Keratinocyte (primary cell): ENCODE data around the gene RNF212B. TPM values are rescaled to one million over a fixed set of nuclear protein-coding genes. Genes with fewer than 3 reads are reported as not detected.

Experiments
- DNase-seq: peaks from one replicate; pipeline ENCODE4 v3.0.0-alpha.2; 2011; ENCODE audit warnings: low read depth, missing footprints, low spot score
- FAIRE-seq: peaks from 2 replicates; lab custom pipeline; 2011; peaks lifted over from hg19 to GRCh38; lab: Jason Lieb, UNC
- H2AFZ ChIP-seq: 2 replicates; pipeline ENCODE4 v1.6.0; 2012; ENCODE audit warnings: low read length, control low read depth, inconsistent platforms; ENCODE audit not compliant: control insufficient read depth
- H3K27ac ChIP-seq: 2 replicates; pipeline ENCODE4 v1.5.1; 2011; ENCODE audit warnings: low read length; ENCODE audit not compliant: control insufficient read depth, insufficient read depth
- H3K27me3 ChIP-seq: 3 replicates; pipeline ENCODE4 v1.6.0; 2011; ENCODE audit warnings: low read length; ENCODE audit not compliant: control insufficient read depth, insufficient read depth; ENCODE audit errors: extremely low read depth
- H3K36me3 ChIP-seq, 2 experiments: 2 replicates in 1 of 2; 3 replicates in 1 of 2; pipeline ENCODE4 v1.5.1; 2011; ENCODE audit warnings: low read length in 2 of 2, mild to moderate bottlenecking in 1 of 2; ENCODE audit not compliant: control insufficient read depth in 2 of 2, insufficient read depth in 2 of 2; ENCODE audit errors: extremely low read depth in 1 of 2
- H3K4me1 ChIP-seq: 3 replicates; pipeline ENCODE4 v1.5.1; 2011; ENCODE audit warnings: low read length; ENCODE audit not compliant: control insufficient read depth, insufficient read depth; ENCODE audit errors: extremely low read depth
- H3K4me2 ChIP-seq: 3 replicates; pipeline ENCODE4 v1.6.0; 2011; ENCODE audit warnings: low read depth, low read length; ENCODE audit not compliant: control insufficient read depth, insufficient read depth; ENCODE audit errors: extremely low read depth
- H3K4me3 ChIP-seq, 3 experiments: fragments of 200-600 bp in 1 of 3; sonication (generic) in 1 of 3; 2 replicates in 2 of 3; 3 replicates in 1 of 3; pipeline ENCODE4 v1.5.1; 2011 to 2016; ENCODE audit warnings: low read length in 3 of 3, mild to moderate bottlenecking in 3 of 3, control low read depth in 2 of 3, inconsistent platforms in 1 of 3, low read depth in 1 of 3, mixed read lengths in 1 of 3, mixed run types in 1 of 3, moderate library complexity in 1 of 3; ENCODE audit not compliant: control insufficient read depth in 2 of 3, insufficient read depth in 2 of 3; ENCODE audit errors: extremely low read depth in 1 of 3
- H3K79me2 ChIP-seq: 2 replicates; pipeline ENCODE4 v1.6.0; 2012; ENCODE audit warnings: low read length; ENCODE audit not compliant: control insufficient read depth, insufficient read depth
- H3K9ac ChIP-seq: 3 replicates; pipeline ENCODE4 v1.6.0; 2011; ENCODE audit warnings: low read length; ENCODE audit not compliant: control insufficient read depth, insufficient read depth; ENCODE audit errors: extremely low read depth
- H3K9me1 ChIP-seq: 3 replicates; pipeline ENCODE4 v1.6.0; 2011; ENCODE audit warnings: low read length; ENCODE audit not compliant: control insufficient read depth, insufficient read depth; ENCODE audit errors: extremely low read depth
- H3K9me3 ChIP-seq: 2 replicates; pipeline ENCODE4 v1.5.1; 2012; ENCODE audit warnings: low read depth, low read length; ENCODE audit not compliant: control insufficient read depth
- H4K20me1 ChIP-seq: 3 replicates; pipeline ENCODE4 v1.6.0; 2011; ENCODE audit warnings: low read length; ENCODE audit not compliant: control insufficient read depth, insufficient read depth; ENCODE audit errors: extremely low read depth
- EZH2 ChIP-seq: IDR thresholded peaks from one replicate; pipeline ENCODE4 v1.6.1; 2012; ENCODE audit warnings: inconsistent platforms, mild to moderate bottlenecking, low read length, moderate library complexity
- dilution Hi-C: fragments of 300-500 bp; cut with MboI; formaldehyde crosslinking; loops from one replicate; pipeline ENCODE4 v1.7.0; 2020; ENCODE audit warnings: low sequenced_read_pairs; ENCODE audit not compliant: extremely low pct_ligation_motif_present
- polyA plus RNA-seq, 5 experiments: library from polyadenylated mRNA; depleted of rRNA in 3 of 5; stranded (reverse) in 3 of 5; stranded (forward) in 1 of 5; unstranded in 1 of 5; fragments of >200 nt; gene quantifications; 1 replicate in 1 of 5; 2 replicates in 3 of 5; 3 replicates in 1 of 5; pipeline versions ENCODE4 v1.2.1 to v1.2.3, GENCODE V29; 2011 to 2012; ENCODE audit warnings: missing spikeins in 2 of 5, low read depth in 1 of 5, low replicate concordance in 1 of 5
- TF ChIP-seq, protein P1 (sequence below), 3 experiments: IDR thresholded peaks in 1 of 3; conservative IDR thresholded peaks in 1 of 3; optimal IDR thresholded peaks in 1 of 3; 2 replicates in 2 of 3; 3 replicates in 1 of 3; pipeline versions ENCODE3 to v1.5.1; 2011; ENCODE audit warnings: low read length in 3 of 3, mild to moderate bottlenecking in 3 of 3, moderate library complexity in 2 of 3, control low read depth in 1 of 3, inconsistent platforms in 1 of 3; ENCODE audit not compliant: insufficient read depth in 2 of 3; ENCODE audit errors: extremely low read depth in 1 of 3

Gene RNF212B
- polyA plus RNA-seq, 1 donor (not counting 4 experiments of a cell fraction or from before 2014, with no cell fraction given), result not detected

GRCh38 chr14:23319746-23320583, 82.2 kb downstream of the RNF212B start:
- FAIRE-seq, result no peak
- Histone ChIP-seq H3K27ac (peak overlapping the region; percentile 90), H3K4me2 (peak overlapping the region; percentile 88), H3K9me1 (no peaks in the 10 kb centered on the region), H3K4me1 (peaks cover 19% of the 10 kb centered on the region), H4K20me1 (no peaks in the 10 kb centered on the region), H3K79me2 (peaks cover 27% of the 10 kb centered on the region), H3K9ac (peak overlapping the region; percentile 59), H3K27me3 (no peaks in the 10 kb centered on the region), H2AFZ (no peak overlapping the region), H3K9me3 (no peaks in the 10 kb centered on the region), H3K36me3 (peaks cover 19 to 22% of the 10 kb centered on the region in 2 experiments), H3K4me3 (peak overlapping the region in 2 of 3 experiments; percentile 15 to 41)
- no peak for DNase-seq
- TF ChIP-seq, protein P1, sequence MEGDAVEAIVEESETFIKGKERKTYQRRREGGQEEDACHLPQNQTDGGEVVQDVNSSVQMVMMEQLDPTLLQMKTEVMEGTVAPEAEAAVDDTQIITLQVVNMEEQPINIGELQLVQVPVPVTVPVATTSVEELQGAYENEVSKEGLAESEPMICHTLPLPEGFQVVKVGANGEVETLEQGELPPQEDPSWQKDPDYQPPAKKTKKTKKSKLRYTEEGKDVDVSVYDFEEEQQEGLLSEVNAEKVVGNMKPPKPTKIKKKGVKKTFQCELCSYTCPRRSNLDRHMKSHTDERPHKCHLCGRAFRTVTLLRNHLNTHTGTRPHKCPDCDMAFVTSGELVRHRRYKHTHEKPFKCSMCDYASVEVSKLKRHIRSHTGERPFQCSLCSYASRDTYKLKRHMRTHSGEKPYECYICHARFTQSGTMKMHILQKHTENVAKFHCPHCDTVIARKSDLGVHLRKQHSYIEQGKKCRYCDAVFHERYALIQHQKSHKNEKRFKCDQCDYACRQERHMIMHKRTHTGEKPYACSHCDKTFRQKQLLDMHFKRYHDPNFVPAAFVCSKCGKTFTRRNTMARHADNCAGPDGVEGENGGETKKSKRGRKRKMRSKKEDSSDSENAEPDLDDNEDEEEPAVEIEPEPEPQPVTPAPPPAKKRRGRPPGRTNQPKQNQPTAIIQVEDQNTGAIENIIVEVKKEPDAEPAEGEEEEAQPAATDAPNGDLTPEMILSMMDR (optimal IDR thresholded peaks at IDR 0.05 in 1 of 3, IDR thresholded peaks at IDR 0.05 in 1 of 3, conservative IDR thresholded peaks at IDR 0.05 in 1 of 3; ENCODE audit: extremely low read depth in 1 of 3, insufficient read depth in 2 of 3, low read length in 3 of 3), result no peak
- TF ChIP-seq EZH2, result no peak
- dilution Hi-C loops, result no loop called here

DNA sequence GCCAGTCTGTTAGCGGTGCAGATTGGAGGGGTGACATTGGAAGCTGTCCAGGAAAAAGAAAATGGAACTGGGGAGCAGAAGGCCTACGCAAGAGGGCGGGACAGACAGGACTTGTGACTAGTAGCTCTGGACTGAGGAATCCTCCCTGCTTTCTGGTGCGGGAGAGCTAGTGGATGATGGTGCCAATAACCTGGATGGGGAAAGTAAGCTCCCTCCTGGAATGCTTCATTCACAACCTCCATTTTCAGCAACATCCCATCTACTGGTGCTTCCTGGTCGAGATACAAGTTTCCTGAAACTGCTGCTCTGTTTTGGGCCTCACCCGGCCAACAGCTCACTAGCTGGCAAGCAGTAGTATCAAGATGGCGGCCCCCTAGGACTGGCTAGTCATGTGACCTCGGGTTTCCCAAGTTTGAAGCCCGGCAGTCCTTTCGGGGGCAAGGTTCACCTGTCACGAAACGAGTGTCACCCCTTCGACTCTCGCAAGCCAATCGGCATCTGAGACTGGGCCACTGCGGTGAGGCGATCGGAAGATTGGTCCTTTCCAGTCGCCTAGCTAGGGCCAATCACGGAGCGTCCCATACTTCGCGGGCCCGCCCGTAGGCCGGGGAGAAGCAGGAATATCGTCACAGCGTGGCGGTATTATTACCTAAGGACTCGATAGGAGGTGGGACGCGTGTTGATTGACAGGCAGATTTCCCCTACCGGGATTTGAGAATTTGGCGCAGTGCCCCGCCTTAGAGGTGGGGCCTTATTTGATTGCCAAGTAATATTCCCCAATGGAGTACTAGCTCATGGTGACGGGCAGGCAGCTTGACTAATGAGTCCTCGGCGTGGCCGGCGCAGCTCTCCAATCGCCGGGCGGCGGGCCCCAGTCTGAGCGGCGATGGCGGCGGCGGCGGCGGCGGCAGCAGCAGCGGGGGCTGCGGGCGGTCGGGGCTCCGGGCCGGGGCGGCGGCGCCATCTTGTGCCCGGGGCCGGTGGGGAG, 83.1 kb downstream of the RNF212B start, which contains the start of gene PABPN1:
Gene PABPN1 (plus strand): TSS at position 874 of the 988 bp plus-strand sequence. CDS start 13 bp downstream, at position 887.
- Histone ChIP-seq H3K9me1 (no peaks in the 10 kb centered on the region), H3K79me2 (peaks cover 25% of the 10 kb centered on the region), H3K27me3 (no peaks in the 10 kb centered on the region), H3K36me3 (peaks cover 20 to 22% of the 10 kb centered on the region in 2 experiments), H2AFZ (peak within 1 kb of the TSS; percentile 93), H3K27ac (peak within 1 kb of the TSS; percentile 98), H3K9me3 (no peaks in the 10 kb centered on the region), H4K20me1 (no peaks in the 10 kb centered on the region), H3K4me3 (peak within 1 kb of the TSS; percentile 83 to 93 (median 91)), H3K4me1 (peaks cover 19% of the 10 kb centered on the region), H3K9ac (peak within 1 kb of the TSS; percentile 98), H3K4me2 (peak within 1 kb of the TSS; percentile 97)
- DNase-seq (peak; percentile 98), FAIRE-seq (peak; percentile 5)
- TF ChIP-seq, protein P1 (optimal IDR thresholded peaks at IDR 0.05 in 1 of 3, IDR thresholded peaks at IDR 0.05 in 1 of 3, conservative IDR thresholded peaks at IDR 0.05 in 1 of 3; ENCODE audit: extremely low read depth in 1 of 3, insufficient read depth in 2 of 3, low read length in 3 of 3), result no peak
- TF ChIP-seq EZH2, result no peak
- dilution Hi-C loops, result no loop called here
